Prostate gland (tissue), 2 donors: ENCODE data around the gene OSBPL3. TPM values are rescaled to one million over a fixed set of nuclear protein-coding genes. Genes with fewer than 3 reads are reported as not detected.

ENCODE experiments used
- DNase-seq: peaks from one replicate; pipeline ENCODE4 v3.0.0-alpha.2; 2019; ENCODE audit warnings: low spot score
- H3K27ac ChIP-seq, 2 donors: fragments of 200-600 bp; sonication (generic); 2 replicates each; pipeline ENCODE4 v1.5.1; 2017 to 2019
- H3K27me3 ChIP-seq: fragments of 200-600 bp; sonication (generic); replicated peaks from 2 replicates; pipeline ENCODE4 v1.5.1; 2019; ENCODE audit not compliant: insufficient read depth
- H3K36me3 ChIP-seq, 2 donors: fragments of 200-600 bp; sonication (generic); 1 replicate in 1 of 2; 2 replicates in 1 of 2; pipeline versions ENCODE4 v1.5.1 to v1.8.1; 2017 to 2019
- H3K4me1 ChIP-seq: fragments of 200-600 bp; sonication (generic); replicated peaks from 2 replicates; pipeline ENCODE4 v1.5.1; 2019
- H3K4me3 ChIP-seq, 2 donors: fragments of 200-600 bp; sonication (generic); 2 replicates each; pipeline ENCODE4 v1.5.1; 2017 to 2019
- H3K9me3 ChIP-seq: fragments of 200-600 bp; sonication (generic); 2 replicates; pipeline ENCODE4 v1.5.1; 2017
- POLR2A ChIP-seq: fragments of 450-650 bp; IDR thresholded peaks from one replicate; pipeline ENCODE4 v1.6.1; 2016; ENCODE audit warnings: antibody characterized with exemption, mild to moderate bottlenecking
- POLR2AphosphoS5 ChIP-seq: sonication (generic); formaldehyde crosslinking; IDR thresholded peaks from one replicate; pipeline ENCODE4 v1.6.1; 2017; ENCODE audit warnings: antibody characterized with exemption
- WGBS: methylation state at CpG from one replicate; pipeline ENCODE4 v1.1.5; 2018; 5-methylcytosine and 5-hydroxymethylcytosine counted together
- intact Hi-C: fragments of 100-400 bp; cut with DNase I; formaldehyde crosslinking; loops from one replicate; pipeline ENCODE4 v1.14.2; 2022
- total RNA-seq, 2 donors: library from RNA; depleted of rRNA; stranded (reverse); fragments of >200 nt; gene quantifications; one replicate each; pipeline ENCODE4 v1.1.0, GENCODE V29; 2016
- TF ChIP-seq, protein P1 (sequence below), 4 experiments: fragments of 200-600 bp in 2 of 4; fragments of 450-650 bp in 2 of 4; sonication (generic) in 2 of 4; IDR thresholded peaks; 1 replicate in 3 of 4; 2 replicates in 1 of 4; pipeline ENCODE4 v1.5.1; 2016 to 2019; ENCODE audit warnings: antibody characterized with exemption in 4 of 4, mild to moderate bottlenecking in 2 of 4, moderate library complexity in 2 of 4

OSBPL3 gene
- total RNA-seq, 2 donors from 2014 or later, result 3.1 to 6.3 TPM

DNA sequence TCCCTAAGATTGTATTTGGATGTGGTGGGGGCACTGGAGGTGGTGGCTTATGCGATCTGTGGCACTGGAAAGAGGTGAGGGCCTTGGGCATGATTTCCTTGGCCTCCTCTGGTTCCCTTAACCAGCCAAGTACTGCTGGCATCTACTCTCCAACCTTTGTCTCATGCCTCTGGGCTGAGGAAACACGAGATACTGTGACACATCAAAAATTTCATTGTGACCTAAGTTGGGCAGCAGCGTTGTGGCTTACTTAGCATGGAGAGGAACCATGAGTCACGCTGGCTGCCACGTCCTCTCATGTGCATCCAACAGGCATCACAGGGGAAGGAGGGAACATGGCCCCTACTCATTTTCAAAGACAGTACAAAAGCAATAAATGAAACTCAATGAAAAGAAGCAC lies 193.0 kb downstream of the OSBPL3 start:
- intact Hi-C loops, result no loop called here
- WGBS, result 60% methylated on average over 5 of the region's 5 CpGs
- H3K27ac ChIP-seq, result no peak overlapping the region
- no peaks in the 10 kb centered on the region for H3K9me3 ChIP-seq
- TF ChIP-seq POLR2A (no peak), POLR2AphosphoS5 (no peak)
- TF ChIP-seq, protein P1, sequence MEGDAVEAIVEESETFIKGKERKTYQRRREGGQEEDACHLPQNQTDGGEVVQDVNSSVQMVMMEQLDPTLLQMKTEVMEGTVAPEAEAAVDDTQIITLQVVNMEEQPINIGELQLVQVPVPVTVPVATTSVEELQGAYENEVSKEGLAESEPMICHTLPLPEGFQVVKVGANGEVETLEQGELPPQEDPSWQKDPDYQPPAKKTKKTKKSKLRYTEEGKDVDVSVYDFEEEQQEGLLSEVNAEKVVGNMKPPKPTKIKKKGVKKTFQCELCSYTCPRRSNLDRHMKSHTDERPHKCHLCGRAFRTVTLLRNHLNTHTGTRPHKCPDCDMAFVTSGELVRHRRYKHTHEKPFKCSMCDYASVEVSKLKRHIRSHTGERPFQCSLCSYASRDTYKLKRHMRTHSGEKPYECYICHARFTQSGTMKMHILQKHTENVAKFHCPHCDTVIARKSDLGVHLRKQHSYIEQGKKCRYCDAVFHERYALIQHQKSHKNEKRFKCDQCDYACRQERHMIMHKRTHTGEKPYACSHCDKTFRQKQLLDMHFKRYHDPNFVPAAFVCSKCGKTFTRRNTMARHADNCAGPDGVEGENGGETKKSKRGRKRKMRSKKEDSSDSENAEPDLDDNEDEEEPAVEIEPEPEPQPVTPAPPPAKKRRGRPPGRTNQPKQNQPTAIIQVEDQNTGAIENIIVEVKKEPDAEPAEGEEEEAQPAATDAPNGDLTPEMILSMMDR (IDR thresholded peaks at IDR 0.05), result no peak
- no peaks in the 10 kb centered on the region for H3K4me1 ChIP-seq
- H3K36me3 ChIP-seq, result no peaks in the 10 kb centered on the region
- DNase-seq, result no peak
- H3K27me3 ChIP-seq, result no peaks in the 10 kb centered on the region
- H3K4me3 ChIP-seq, result no peak overlapping the region

DNA sequence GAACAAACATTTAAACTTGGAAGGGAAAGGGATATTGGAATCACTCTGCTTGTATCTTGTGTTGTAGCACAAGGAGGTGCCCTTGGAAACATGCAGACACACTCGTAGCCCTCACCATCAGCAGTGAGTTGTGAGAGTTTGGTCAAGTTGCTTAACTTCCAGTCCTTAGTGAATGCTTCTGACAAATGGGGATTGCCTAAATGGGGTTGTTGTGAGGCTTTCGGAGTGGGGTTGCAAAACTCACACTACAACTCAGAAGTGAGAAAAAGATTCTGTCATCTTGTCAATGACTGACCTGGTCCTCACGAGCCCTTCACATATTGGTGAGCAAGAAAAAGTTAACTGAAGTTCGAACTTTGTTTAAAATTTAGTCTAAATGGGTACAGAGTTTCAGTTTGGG lies 193.7 kb downstream of the OSBPL3 start:
- Histone ChIP-seq H3K36me3 (no peaks in the 10 kb centered on the region), H3K27ac (no peak overlapping the region), H3K27me3 (no peaks in the 10 kb centered on the region), H3K4me1 (no peaks in the 10 kb centered on the region), H3K9me3 (no peaks in the 10 kb centered on the region), H3K4me3 (no peak overlapping the region)
- intact Hi-C loops, result no loop called here
- TF ChIP-seq, protein P1 (IDR thresholded peaks at IDR 0.05), result no peak
- TF ChIP-seq POLR2A (no peak), POLR2AphosphoS5 (no peak)
- no peak for DNase-seq
- 86% methylated on average over 4 of the region's 4 CpGs for WGBS

DNA sequence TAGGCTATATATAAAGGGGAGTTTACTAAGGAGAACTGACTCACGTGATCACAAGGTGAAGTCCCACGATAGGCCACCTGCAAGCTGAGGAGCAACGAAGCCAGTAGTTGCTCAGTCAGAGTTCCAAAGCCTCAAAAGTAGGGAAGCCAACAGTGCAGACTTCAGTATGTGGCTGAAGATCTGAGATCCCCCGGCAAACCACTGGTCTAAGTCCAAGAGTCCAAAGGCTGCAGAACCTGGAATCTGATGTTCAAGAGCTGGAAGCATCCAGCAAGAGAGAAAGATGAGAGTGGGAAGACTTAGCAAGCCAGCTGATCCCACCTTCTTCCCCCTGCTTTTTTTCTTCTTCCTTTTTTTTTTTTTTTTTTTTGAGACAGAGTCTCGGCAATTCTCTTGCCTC lies 195.7 kb downstream of the OSBPL3 start:
- no peaks in the 10 kb centered on the region for H3K4me1 ChIP-seq

DNA sequence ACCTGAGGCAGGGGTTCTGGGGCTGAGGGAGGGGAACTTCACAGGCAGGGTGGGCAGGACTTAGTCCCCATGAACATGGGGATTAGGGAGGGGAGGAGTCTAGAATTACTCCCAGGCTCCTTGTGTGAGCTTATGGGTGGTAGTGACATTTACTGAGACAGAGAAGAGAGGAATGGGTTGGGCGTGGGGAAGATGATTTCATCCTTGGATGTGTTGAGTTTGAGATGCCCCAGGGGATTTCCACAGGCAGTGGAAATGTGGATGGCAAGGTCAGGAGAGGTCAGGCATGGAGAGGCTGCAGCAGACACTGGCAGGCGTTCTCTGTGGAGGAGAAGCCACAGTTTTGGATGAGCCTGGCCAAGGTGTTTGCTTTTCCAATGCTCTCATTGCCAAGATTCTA lies 196.3 kb downstream of the OSBPL3 start:
- Histone ChIP-seq H3K36me3 (no peaks in the 10 kb centered on the region), H3K9me3 (no peaks in the 10 kb centered on the region), H3K27ac (no peak overlapping the region), H3K4me1 (no peaks in the 10 kb centered on the region), H3K4me3 (no peak overlapping the region), H3K27me3 (no peaks in the 10 kb centered on the region)
- 89% methylated on average over 2 of the region's 2 CpGs for WGBS
- TF ChIP-seq POLR2AphosphoS5, result no peak
- TF ChIP-seq POLR2A, result no peak
- no peak for DNase-seq
- intact Hi-C loops, result no loop called here

More for the DNA sequence above, 195.7 kb downstream of the OSBPL3 start:
- H3K36me3 ChIP-seq, result no peaks in the 10 kb centered on the region
- WGBS, result 96% methylated on average over 5 of the region's 5 CpGs
- H3K27ac ChIP-seq, result no peak overlapping the region
- DNase-seq, result no peak
- intact Hi-C loops, result no loop called here
- H3K9me3 ChIP-seq, result no peaks in the 10 kb centered on the region
- no peak overlapping the region for H3K4me3 ChIP-seq
- TF ChIP-seq POLR2A (no peak), POLR2AphosphoS5 (no peak)
- TF ChIP-seq, protein P1 (IDR thresholded peaks at IDR 0.05), result no peak
- no peaks in the 10 kb centered on the region for H3K27me3 ChIP-seq

DNA sequence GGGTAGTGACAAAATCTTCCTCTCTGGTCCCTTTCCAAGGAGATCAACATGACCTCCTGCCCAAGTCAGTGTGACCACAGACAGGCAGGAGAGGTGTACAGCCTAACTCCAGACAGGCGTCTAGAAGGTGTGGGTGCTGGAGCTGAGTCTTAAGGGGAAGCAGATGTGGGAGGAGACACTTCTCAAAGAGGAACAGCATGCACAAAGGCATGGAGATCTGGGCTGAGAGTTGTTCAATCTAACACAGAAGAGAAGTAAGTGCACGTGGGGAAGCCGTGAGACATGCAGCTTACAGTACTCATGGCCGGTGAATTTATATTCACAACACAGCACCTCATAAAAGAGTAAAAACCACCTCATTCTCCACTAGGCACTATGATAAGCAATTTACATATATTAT lies 198.9 kb downstream of the OSBPL3 start:
- H3K36me3 ChIP-seq, result no peaks in the 10 kb centered on the region
- no peak for DNase-seq
- no peak overlapping the region for H3K4me3 ChIP-seq
- whole genome bisulfite sequencing, result 77% methylated on average over 4 of the region's 4 CpGs
- H3K4me1 ChIP-seq, result no peaks in the 10 kb centered on the region
- TF ChIP-seq POLR2AphosphoS5, result no peak
- no peak for TF ChIP-seq POLR2A
- TF ChIP-seq, protein P1 (IDR thresholded peaks at IDR 0.05), result no peak
- H3K9me3 ChIP-seq, result no peaks in the 10 kb centered on the region
- H3K27me3 ChIP-seq, result no peaks in the 10 kb centered on the region
- H3K27ac ChIP-seq, result no peak overlapping the region
- intact Hi-C loops, result no loop called here
